B cell (primary cell): ENCODE results near the gene FALEC. TPM values are rescaled to one million over a fixed set of nuclear protein-coding genes. Genes with fewer than 3 reads are reported as not detected.

Source experiments
- ATAC-seq: fragments of 200-7000 bp; cut with Tn5 transposase; one replicate; pipeline ENCODE4 v1.10.0; 2021; ENCODE audit warnings: low read depth, mild to moderate bottlenecking, moderate number of reproducible peaks, moderate library complexity
- CTCF ChIA-PET: fragments of 350-600 bp; sonication (Branson Sonifier 250); formaldehyde crosslinking; loops from one replicate; lab custom pipeline; 2021; ENCODE audit warnings: antibody characterized with exemption, inconsistent platforms; lab: Charles Lee
- POLR2A ChIA-PET: fragments of 350-600 bp; sonication (Branson Sonifier 250); formaldehyde crosslinking; loops from one replicate; lab custom pipeline; 2021; ENCODE audit warnings: antibody characterized with exemption; lab: Charles Lee
- DNase-seq: peaks from one replicate; pipeline ENCODE4 v3.0.0; 2013
- H2AFZ ChIP-seq: 2 replicates; pipeline ENCODE4 v1.6.1; 2012; ENCODE audit warnings: mild to moderate bottlenecking, low read depth, low read length; ENCODE audit not compliant: insufficient read depth, poor library complexity, severe bottlenecking
- H3K27ac ChIP-seq, 2 donors: 1 replicate in 1 of 2; 2 replicates in 1 of 2; pipeline ENCODE4 v1.5.1; 2012 to 2013; ENCODE audit warnings: low read length in 2 of 2, mild to moderate bottlenecking in 2 of 2, moderate library complexity in 1 of 2
- H3K27me3 ChIP-seq, 4 experiments: fragments of 200-600 bp in 1 of 4; sonication (generic) in 1 of 4; replicated peaks in 1 of 4; 1 replicate in 2 of 4; 2 replicates in 2 of 4; pipeline versions ENCODE4 v1.6.1 to v1.7.0; 2013 to 2016; ENCODE audit warnings: low read length in 3 of 4, mild to moderate bottlenecking in 2 of 4, mixed read lengths in 1 of 4, moderate library complexity in 1 of 4; ENCODE audit not compliant: insufficient read depth in 4 of 4, control insufficient read depth in 3 of 4; ENCODE audit errors: control extremely low read depth in 1 of 4
- H3K36me3 ChIP-seq, 2 experiments: replicated peaks in 1 of 2; 1 replicate in 1 of 2; 2 replicates in 1 of 2; pipeline versions ENCODE4 v1.6.1 to v1.7.1; 2013; ENCODE audit warnings: low read length in 1 of 2; ENCODE audit not compliant: insufficient read depth in 2 of 2, control insufficient read depth in 1 of 2; ENCODE audit errors: control extremely low read depth in 1 of 2, extremely low read depth in 1 of 2
- H3K4me1 ChIP-seq, 2 donors: fragments of 200-600 bp in 1 of 2; sonication (generic) in 1 of 2; 1 replicate in 1 of 2; 2 replicates in 1 of 2; pipeline versions ENCODE4 v1.5.1 to v1.6.1; 2013 to 2017; ENCODE audit warnings: low read length in 2 of 2; ENCODE audit not compliant: control insufficient read depth in 2 of 2, insufficient read depth in 2 of 2
- H3K4me2 ChIP-seq: replicated peaks from 2 replicates; pipeline ENCODE3; 2012; ENCODE audit warnings: mild to moderate bottlenecking, low read depth, low read length; ENCODE audit not compliant: poor library complexity, severe bottlenecking
- H3K4me3 ChIP-seq, 5 experiments: fragments of 200-600 bp in 1 of 5; sonication (generic) in 1 of 5; 1 replicate in 3 of 5; 2 replicates in 2 of 5; pipeline versions ENCODE4 v1.5.1 to v1.7.0; 2011 to 2016; ENCODE audit warnings: low read length in 4 of 5, mild to moderate bottlenecking in 4 of 5, low read depth in 2 of 5, control low read depth in 1 of 5, moderate library complexity in 1 of 5; ENCODE audit not compliant: insufficient read depth in 1 of 5; ENCODE audit errors: control extremely low read depth in 1 of 5, extremely low read depth in 1 of 5
- H3K79me2 ChIP-seq: fragments of 200-600 bp; sonication (generic); one replicate; pipeline ENCODE4 v1.6.0; 2016; ENCODE audit warnings: low read length; ENCODE audit not compliant: control insufficient read depth, insufficient read depth
- H3K9ac ChIP-seq: fragments of 200-600 bp; sonication (generic); 2 replicates; pipeline ENCODE4 v1.6.1; 2017; ENCODE audit warnings: mild to moderate bottlenecking, low read length, moderate library complexity
- H3K9me3 ChIP-seq, 3 donors: one replicate each; pipeline versions ENCODE4 v1.6.1 to v1.7.1; 2013; ENCODE audit warnings: low read length in 2 of 3; ENCODE audit not compliant: control insufficient read depth in 2 of 3, insufficient read depth in 1 of 3; ENCODE audit errors: control extremely low read depth in 1 of 3
- H4K20me1 ChIP-seq: 2 replicates; pipeline ENCODE4 v1.6.0; 2012; ENCODE audit warnings: mild to moderate bottlenecking, low read length; ENCODE audit not compliant: insufficient read depth, control insufficient read depth, poor library complexity, severe bottlenecking
- H3K27ac Mint-ChIP-seq: one replicate; pipeline ENCODE4 v1.8.0; 2021; ENCODE audit warnings: mixed read lengths
- H3K27me3 Mint-ChIP-seq: one replicate; pipeline ENCODE4 v1.8.0; 2021; ENCODE audit warnings: mixed read lengths
- H3K4me1 Mint-ChIP-seq: one replicate; pipeline ENCODE4 v1.8.0; 2021; ENCODE audit warnings: mixed read lengths
- H3K4me3 Mint-ChIP-seq: one replicate; pipeline ENCODE4 v1.8.0; 2021; ENCODE audit warnings: mixed read lengths
- H3K9me3 Mint-ChIP-seq: one replicate; pipeline ENCODE4 v1.8.0; 2022; ENCODE audit warnings: mixed read lengths; ENCODE audit not compliant: insufficient read depth
- CTCF ChIP-seq: fragments of 200-600 bp; IDR thresholded peaks from one replicate; pipeline ENCODE4 v1.8.0; 2022; ENCODE audit warnings: antibody characterized with exemption, mild to moderate bottlenecking
- EZH2 ChIP-seq: IDR thresholded peaks from 2 replicates; pipeline ENCODE4 v1.6.1; 2012; ENCODE audit warnings: borderline replicate concordance, low read depth, mild to moderate bottlenecking, moderate library complexity, low read length; ENCODE audit not compliant: insufficient read depth, poor library complexity, severe bottlenecking
- WGBS: methylation state at CpG from one replicate; pipeline ENCODE4 v1.1.5; 2013; ENCODE audit warnings: missing lambda C conversion rate; ENCODE audit not compliant: insufficient coverage; 5-methylcytosine and 5-hydroxymethylcytosine counted together
- intact Hi-C: fragments of 100-400 bp; cut with micrococcal nuclease; formaldehyde crosslinking; loops from one replicate; pipeline ENCODE4 v1.10.0; 2022
- polyA plus RNA-seq: library from polyadenylated mRNA; depleted of rRNA; stranded (reverse); fragments of >200 nt; gene quantifications from 2 replicates; pipeline ENCODE4 v1.2.3, GENCODE V29; 2012
- total RNA-seq, 2 donors: library from RNA; stranded (reverse); fragments of 120-200 nt in 1 of 2; gene quantifications; 1 replicate in 1 of 2; 2 replicates in 1 of 2; pipeline versions ENCODE4 v1.2.3 to v1.2.4, GENCODE V29; 2013 to 2022

FALEC gene
- total and polyA plus RNA-seq, 2 donors (not counting 1 experiment from before 2014, with no cell fraction given) = 1.1 to 2.6 TPM

GRCh38 chr1:150486966-150487762, 28.4 kb upstream of the FALEC start, which contains the start of gene TARS2:
TARS2 (plus strand) TSS chr1:150487419; CDS start chr1:150487451, 32 bp downstream.
- Histone ChIP-seq H3K27me3 (no peaks in the 10 kb centered on the region), H3K9ac (peak within 1 kb of the TSS; percentile 97), H3K9me3 (no peaks in the 10 kb centered on the region), H3K4me1 (peaks cover 7 to 10% of the 10 kb centered on the region in 2 donors), H2AFZ (peak within 1 kb of the TSS; percentile 93), H4K20me1 (no peaks in the 10 kb centered on the region), H3K4me2 (peak within 1 kb of the TSS; percentile 93), H3K79me2 (peaks cover 14% of the 10 kb centered on the region), H3K27ac (peak within 1 kb of the TSS; percentile 75 to 78), H3K4me3 (peak within 1 kb of the TSS; percentile 69 to 95 (median 84)), H3K36me3 (peaks cover 4 to 23% of the 10 kb centered on the region in 2 experiments)
- peak; percentile 97 for DNase-seq
- Mint-ChIP-seq H3K27me3 (no peaks in the 10 kb centered on the region), H3K4me1 (peaks cover 16% of the 10 kb centered on the region), H3K9me3 (no peaks in the 10 kb centered on the region), H3K27ac (peak within 1 kb of the TSS; percentile 98), H3K4me3 (peak within 1 kb of the TSS; percentile 93)
- ChIA-PET POLR2A (interaction anchor here (0.6 to 3.0 kb wide), 5 partner anchors 11 to 284 kb away, joined by 3 to 24 read pairs (median 5); partner anchors contain the start of genes FALEC and MCL1), CTCF (interaction anchor here (1.1 to 1.5 kb wide), 2 partner anchors 22 to 24 kb away, joined by 3 to 4 read pairs; no protein-coding TSS in a partner anchor)
- intact Hi-C loops = loop anchor here (1.0 to 10.0 kb wide), 7 partner anchors 28 to 678 kb away; partner anchors contain the start of genes ENSA, FALEC, LYSMD1 and MRPS21
- peak; percentile 100 for ATAC-seq
- TF ChIP-seq CTCF = no peak
- no peak for TF ChIP-seq EZH2
- WGBS = 0% methylated on average over 25 of the region's 30 CpGs
